ENCODE data around the gene SLBP.

SLBP gene

GRCh38 chr4:1712216-1713002 lies at the start of gene SLBP:
TSS of gene SLBP (minus strand) at chr4:1712319. CDS start at chr4:1712188, 131 bp downstream.
- DNase-seq = peak; percentile 96

GRCh38 chr4:1761130-1761689 lies 49.1 kb upstream of the SLBP start:
- DNase-seq = no peak

DNA sequence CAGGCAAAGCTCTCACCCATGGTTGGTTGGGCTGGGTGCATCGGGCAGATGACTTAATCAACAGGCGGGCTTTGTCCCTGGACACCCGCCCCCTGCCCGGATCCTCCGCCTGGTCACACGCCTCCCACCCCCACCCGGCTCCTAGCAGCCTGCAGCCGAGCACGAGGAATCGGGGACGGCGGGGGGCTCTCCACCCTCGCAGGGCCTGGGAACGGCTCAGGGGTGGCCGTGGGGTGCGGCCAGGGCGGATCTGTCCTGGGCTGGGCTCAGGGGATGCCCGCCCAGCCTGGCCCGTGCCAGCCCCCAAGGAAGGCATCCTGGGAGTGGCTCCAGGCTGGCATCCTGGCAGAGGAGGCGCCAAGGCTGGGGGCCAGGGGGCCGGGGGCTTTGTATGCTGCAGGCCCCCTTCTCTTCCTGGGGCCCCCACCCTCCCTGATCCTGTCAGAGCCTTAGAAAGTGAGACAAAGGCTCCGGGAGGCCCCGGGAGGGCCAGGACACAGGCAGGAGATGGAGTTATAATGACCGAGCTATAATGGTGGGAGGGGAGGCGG lies 48.5 kb upstream of the SLBP start:
- peak; percentile 70 for DNase-seq

DNA sequence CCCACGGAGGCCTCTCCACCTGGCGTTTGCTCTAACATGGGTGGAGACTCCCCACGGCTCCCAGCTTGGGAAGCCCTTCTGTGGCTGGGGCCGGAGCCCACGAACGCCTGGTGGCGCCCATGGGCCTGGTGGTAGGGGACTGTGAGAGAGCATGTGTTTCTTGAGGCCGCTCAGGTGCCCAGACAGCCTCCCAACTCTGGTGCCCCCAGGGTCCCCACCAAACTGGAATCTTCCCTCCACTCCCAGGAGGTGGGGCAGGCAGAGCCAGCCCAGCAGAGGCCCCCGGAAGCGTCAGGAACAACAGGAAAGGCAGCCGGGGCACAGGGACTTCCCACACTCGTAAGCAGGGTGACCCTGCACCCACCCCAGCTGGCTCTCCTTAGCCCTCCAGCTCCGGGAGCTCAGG lies 47.7 kb upstream of the SLBP start:
- no peak for DNase-seq

DNA sequence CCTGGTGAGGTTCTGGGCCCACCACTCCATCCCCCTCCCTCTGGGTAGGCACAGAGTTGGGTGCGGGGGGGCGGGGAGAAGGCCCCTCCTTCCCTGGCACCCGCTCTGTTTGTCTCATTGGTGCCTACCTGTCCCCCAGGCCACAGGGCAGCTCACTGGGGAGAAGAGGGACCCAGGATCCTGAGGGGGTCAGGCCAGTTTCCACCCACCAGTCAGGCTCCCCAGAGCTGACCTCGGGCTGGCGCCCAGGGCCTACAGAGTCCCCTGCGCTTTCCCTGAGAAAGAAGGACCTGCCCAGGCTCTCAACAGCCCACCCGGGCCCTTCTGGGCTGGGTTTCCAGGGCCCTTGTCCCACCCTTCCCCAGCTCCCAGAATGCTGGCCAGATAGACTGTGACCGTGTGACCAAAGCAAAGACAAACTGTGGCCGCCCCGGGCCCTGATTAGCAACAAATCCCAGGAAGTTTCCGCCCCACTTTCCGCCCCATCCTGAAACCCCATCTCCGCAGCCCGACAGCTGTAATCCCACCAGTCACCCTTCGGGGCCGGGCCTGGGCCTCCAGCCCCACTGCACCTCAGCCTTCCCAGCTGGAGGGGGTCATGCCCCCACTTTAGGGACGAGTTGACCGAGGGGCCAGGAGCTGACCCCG lies 47.2 kb upstream of the SLBP start:
- DNase-seq = no peak

DNA sequence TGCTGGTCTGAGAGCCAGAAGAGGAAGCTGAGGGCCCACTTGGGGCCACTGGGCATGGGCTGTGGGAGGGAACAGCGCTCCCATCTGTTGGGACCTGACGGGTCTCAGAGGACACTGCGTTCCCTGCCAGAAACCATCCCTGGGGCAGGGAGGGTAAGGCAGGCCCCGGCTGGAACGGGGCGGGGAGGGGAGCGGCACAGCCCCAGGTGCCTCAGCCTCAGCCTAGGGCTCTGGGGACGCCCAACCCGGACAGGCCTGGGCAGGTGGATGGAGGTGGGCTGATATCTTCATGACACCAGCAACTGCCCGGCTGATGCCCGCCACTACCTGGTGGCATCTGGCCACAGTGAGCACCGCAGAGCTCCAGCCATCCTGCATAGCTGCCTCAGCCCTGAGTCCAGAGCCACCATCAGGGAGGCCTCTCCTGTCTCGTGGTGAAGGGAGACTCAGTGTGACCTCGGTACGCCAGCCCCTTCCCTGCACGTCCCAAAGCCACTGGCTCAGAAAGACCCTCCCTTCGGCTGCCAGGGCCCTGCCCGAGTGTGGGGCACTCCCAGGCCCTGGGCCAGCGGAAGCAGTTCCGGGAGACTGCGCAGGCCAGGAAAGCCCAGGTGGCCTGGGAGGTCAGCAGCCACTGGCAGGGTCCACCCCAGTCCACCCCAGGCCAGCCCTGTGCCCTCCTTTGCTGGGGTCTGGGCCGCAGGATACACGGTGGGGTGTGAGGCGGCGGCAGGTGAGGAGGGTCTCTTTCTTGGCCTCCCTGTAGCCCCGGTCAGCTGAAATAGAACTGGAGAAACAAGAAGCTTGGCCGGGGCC lies 46.4 kb upstream of the SLBP start:
- DNase-seq = no peak

DNA sequence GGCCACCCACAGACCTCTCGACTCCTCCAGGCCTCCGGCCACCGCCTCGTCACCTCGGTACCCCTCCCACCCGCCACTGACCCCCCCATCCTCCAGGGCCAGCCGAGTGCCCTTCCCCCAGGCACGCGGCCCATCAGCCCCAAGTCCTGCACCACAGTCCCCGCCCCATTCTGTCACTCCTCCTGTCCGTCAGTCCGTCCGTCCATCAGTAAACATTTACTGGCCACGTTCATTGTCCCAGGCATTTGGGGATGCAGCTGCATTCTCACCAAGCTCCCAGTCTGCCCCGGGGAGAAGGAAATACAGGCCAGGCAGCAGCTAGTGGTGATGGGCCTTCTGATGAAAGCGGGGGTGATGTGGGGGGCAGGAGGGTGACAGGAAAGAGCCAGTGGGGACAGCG lies 45.7 kb upstream of the SLBP start:
- peak; percentile 1 for DNase-seq

DNA sequence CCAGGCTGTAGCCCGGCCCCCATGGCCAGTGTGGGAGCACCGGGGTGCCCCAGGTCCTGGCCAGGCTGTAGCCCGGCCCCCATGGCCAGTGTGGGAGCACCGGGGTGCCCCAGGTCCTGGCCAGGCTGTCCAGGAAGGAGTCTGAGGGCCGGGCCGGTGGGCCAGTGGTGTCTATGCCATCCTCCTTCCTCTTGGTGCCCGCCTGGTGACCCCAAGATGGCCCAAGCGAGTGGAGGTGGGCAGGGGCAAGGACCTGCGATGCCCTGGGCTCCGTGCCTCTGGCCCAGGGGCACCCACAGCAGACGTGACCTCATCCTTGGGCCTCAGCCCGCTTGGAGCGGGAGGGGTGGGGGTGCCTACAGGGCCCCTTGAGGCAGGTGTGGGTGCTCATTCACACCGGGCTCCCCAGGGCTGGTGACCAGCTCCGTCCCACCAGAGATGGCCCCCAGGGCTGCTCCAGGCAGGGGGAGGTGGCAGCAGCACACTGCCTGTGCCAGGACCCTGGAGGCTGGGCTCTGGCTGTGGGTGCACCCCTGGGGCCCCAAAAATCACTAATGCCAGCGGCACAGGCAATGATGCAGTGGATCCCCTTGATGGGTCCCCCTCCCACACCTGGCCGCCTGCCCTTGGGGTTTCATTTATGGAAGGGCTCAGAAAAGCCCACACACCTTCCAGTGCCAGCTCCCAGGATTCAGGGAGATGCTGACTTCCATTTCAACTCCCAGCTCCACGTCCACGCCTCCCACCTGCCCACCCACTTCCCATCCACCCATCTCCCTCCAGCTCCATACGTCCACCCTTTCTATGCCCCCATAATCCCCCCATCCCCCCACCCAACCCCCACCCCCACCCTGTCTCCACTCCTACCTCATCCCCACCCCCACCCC lies 45.0 kb upstream of the SLBP start:
- no peak for DNase-seq

DNA sequence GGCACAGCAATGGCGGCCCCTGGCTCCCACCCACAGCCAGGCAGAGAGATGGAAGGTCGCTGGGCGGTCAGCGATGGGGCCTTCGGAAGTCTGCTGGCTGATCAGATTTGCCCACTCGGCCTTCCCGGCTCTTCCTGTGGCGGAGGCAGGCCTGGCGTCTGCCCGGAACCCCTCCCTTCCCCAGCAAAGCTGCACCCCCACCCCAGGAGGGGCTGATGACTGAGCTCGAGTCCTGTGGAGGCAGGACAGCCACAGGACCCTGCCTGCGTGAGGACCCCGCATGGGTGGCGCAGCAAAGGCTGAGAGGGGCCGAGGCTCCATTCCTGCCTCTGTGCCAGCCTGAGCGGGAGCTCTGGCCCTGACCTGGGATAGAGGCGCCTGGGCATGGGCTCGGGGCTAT lies 44.0 kb upstream of the SLBP start:
- DNase-seq = no peak

- no peak for DNase-seq
These were observed 43.2 kb upstream of the SLBP start for GRCh38 chr4:1755297-1755696.

DNA sequence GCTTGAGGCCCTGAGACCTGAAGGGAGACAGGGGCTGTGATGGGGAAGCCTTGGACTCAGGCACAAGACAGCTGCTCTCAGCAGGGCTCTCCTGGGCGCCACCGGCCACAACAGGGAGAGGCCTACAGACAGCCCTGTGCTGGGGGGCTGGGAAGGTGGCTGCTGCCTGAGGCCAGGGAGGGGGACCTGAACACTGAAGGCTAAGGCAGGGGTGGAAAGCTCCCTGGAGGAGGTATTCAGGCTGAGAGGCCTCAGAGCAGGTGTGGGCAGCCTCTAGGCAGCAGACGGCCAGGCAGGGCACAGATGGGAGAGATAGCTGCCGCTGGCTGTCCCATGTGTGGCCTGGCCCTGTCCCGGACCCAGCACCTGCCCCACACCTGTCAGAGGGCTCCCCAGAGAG lies 42.2 kb upstream of the SLBP start:
- DNase-seq = no peak

DNA sequence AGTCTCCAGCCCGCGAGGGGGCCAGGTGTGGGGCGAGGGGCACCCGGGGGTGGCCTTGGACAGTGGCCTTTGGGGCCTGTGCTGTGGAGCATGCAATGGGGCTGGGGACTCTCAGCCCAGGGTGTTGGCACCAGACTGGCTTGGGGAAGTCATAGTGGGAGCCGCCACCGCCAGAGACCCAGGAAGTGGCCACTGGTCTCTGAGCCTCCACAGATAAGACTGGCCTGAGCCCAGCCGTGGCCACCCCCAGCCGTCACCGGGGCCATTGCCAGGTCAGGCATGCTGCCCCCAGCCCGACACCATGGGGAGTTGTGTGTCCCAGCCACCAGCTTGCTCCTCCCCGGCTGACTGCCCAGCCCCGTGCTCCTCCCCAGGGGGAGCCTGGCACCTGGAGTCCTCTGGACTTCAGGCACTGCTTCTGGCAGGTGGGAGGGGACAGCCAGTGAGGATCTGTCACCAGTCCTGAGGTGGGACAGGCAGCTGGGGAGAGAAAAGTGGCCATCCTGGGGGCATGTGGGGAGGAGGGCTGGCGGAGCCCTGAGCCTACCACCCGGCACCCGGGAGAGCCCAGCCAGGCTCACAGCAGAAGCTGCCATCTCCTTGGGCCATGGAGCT lies 41.7 kb upstream of the SLBP start:
- no peak for DNase-seq

GRCh38 chr4:1753294-1753696 lies 41.2 kb upstream of the SLBP start:
- no peak for DNase-seq

DNA sequence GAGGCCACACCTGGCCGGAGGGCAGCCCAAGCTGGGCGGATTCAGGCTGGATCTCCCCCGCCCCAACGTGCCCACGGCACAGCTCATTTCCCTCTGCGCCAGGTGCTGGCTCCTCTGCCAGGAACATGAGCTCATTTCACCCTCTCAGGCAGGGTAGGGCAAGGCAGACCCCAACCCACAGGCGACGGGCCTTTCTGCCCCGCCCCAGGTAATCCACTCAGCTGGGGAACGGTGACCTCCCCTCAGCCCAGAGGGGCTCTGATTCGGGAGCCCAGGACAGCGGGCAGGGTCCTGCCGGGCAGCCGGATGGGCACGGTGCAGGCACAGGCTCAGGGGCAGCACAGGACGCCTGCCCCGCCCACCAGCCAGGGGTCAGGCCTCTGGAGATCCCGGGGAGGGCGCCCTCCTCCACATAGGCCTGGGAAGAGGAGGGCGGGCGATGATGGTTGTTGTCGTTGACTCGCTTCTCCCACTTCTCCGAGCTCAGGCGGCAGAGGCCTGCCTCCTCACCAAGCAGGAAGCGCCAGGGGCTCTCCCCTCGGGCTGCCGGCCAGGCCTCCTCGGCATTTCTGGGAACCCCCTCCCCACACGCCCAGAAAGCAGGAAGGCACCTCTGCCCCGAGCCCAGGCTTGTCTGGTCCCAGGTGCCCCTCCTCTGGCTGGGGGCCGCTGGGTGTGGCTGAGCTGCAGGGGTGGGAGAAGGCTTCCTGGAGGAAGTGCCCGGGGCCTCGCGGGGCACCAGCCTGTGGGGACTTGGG lies 40.3 kb upstream of the SLBP start:
- no peak for DNase-seq

GRCh38 chr4:1751919-1752283 lies 39.8 kb upstream of the SLBP start:
- no peak for DNase-seq

- DNase-seq = no peak
These were observed 39.2 kb upstream of the SLBP start for GRCh38 chr4:1751155-1751918.

GRCh38 chr4:1750381-1751154 lies 38.4 kb upstream of the SLBP start:
- DNase-seq = no peak

- no peak for DNase-seq
These were observed 37.7 kb upstream of the SLBP start for GRCh38 chr4:1749826-1750225.

DNA sequence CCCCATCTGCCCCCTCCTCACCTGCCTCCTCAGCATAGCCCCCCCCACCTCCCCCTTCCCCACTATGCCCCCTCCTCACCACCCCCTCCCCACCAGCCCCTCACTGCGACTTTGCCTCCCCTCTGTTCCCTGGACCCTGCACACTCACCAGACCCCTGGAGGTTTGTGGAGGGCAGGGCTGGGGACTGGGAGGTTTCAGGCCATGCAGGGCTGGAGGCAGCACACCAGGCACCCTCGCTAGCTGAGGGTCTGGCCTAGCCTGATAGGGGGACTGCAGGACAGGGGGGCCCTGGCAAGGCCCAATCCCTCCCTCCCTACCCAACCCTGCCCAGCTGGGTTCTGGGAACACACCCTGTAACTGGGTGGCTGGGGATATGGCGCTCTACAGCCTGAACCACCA lies 37.3 kb upstream of the SLBP start:
- DNase-seq = no peak
